GM18520 (cell line): Measurements from ENCODE around the gene UBAC2.

Experiments used
- ATAC-seq: cut with Tn5 transposase; IDR thresholded peaks from one replicate; pipeline ENCODE4 v1.9.1; 2021; ENCODE audit not compliant: unreplicated experiment

The UBAC2 gene

GRCh38 chr13:99426426-99426825 is 225.8 kb downstream of the UBAC2 start:
- no peak for ATAC-seq

DNA sequence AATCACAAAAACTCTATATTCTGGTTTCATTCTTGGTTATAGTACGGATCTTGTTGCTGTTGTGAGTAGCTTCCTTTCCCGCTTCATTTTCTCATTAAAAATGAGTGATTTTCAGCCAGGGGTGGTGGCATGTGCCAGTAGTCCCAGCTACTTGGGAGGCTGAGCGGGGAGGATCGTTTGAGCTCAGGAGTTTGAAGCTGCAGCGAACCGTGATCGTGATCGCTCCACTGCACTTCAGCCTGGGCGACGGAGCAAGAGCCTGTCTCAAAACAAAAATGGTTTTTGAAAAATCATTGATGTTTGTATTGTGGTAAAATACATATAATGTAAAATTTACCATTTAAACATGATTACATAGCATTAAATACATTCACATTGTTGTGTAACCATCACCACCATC is 229.0 kb downstream of the UBAC2 start:
- ATAC-seq: no peak

GRCh38 chr13:99431927-99432608 is 231.4 kb downstream of the UBAC2 start:
- ATAC-seq: no peak

DNA sequence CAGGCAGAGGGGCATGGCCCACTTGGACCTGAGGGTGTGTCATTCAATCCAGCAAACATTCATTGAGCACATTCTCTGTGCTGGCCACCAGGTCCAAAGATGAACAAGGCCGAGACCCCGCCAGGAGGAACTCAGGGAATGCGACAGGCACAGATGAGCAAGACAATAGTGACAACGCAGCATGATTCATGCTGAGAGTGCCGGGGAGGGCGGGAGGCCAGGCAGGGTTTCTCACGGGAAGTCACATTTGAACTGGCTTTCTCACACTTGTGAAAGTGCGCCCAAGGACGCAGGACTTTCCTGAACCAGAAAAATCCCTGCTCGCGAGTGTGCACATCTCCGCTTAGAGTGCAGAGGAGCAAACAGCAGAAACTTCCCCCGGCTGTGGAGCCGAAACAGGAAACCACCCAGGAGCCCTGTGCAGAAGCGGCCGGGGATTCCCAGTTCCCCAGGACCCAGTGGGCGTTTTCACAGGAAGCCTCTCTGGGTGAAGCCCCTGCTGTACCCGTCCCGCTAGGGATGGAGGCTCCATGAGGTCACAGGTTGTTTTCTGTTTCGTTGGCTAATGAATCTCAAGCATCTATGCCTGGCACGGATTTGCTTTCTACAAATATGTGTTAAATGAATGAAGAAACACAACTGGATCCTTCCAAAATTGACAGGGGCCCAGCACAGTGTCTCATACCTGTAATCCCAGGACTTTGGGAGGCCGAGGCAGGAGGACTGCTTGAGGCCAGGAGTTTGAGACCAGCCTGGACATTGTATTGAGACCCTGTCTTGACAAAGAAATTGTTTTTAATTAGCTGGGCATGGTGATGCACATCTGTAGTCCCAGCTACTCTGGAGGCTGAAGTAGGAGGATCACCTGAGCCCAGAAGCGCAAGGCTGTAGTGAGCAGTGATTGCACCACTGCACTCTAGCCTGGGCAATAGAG is 232.2 kb downstream of the UBAC2 start:
- ATAC-seq: peak; percentile 58

GRCh38 chr13:99433543-99434075 is 233.0 kb downstream of the UBAC2 start:
- no peak for ATAC-seq

- ATAC-seq: no peak
These were observed 233.7 kb downstream of the UBAC2 start for GRCh38 chr13:99434258-99434788.

DNA sequence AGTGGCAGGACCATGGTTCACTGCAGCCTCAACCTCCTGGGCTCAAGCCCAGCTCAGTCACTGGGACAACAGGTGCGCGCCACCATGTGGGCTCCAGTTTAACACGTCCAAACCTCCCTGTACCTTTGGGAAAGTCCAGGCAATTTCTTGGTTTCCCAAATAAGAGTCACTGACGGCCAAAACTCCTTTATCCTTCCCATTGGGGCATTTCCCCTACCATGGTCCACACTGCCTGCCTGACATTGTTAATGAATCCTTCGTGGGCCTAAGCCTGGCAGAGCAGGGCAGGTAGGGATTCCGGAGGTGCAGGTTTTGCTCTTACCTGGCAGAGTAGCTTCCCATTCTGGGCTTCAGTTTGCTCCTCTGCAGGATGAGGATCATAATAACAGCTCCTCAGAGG is 234.5 kb downstream of the UBAC2 start:
- ATAC-seq: no peak

GRCh38 chr13:99435998-99436397 is 235.3 kb downstream of the UBAC2 start:
- ATAC-seq: no peak
